IMR-90 (cell line): ENCODE results near the gene ADGRA1.

Experiments used
- BHLHE40 ChIP-seq: fragments of 150-350 bp; IDR thresholded peaks from 2 replicates; pipeline ENCODE4 v1.6.1; 2016; ENCODE audit warnings: mild to moderate bottlenecking, low read depth, low read length
- CEBPB ChIP-seq: IDR thresholded peaks from 2 replicates; pipeline ENCODE4 v1.6.1; 2012; ENCODE audit warnings: low read depth, low read length, improper control_type of control experiment
- FOS ChIP-seq: fragments of 150-350 bp; IDR thresholded peaks from 2 replicates; pipeline ENCODE4 v1.6.1; 2016; ENCODE audit warnings: low read depth, low read length
- POLR2A ChIP-seq: IDR thresholded peaks from 2 replicates; pipeline ENCODE4 v1.6.1; 2012; ENCODE audit warnings: mild to moderate bottlenecking, low read depth, low read length
- RAD21 ChIP-seq: IDR thresholded peaks from 2 replicates; pipeline ENCODE4 v1.6.1; 2012; ENCODE audit warnings: low read length, improper control_type of control experiment
- RCOR1 ChIP-seq: IDR thresholded peaks from 2 replicates; pipeline ENCODE4 v1.6.1; 2012; ENCODE audit warnings: mild to moderate bottlenecking, low read length, improper control_type of control experiment; ENCODE audit not compliant: insufficient replicate concordance
- RFX5 ChIP-seq: IDR thresholded peaks from 2 replicates; pipeline ENCODE4 v1.8.0; 2012; ENCODE audit warnings: low read depth, mild to moderate bottlenecking, low read length, moderate library complexity
- TF ChIP-seq, protein P1 (sequence below): conservative IDR thresholded peaks from 2 replicates; pipeline ENCODE4 v1.5.1; 2012; ENCODE audit warnings: mild to moderate bottlenecking, low read depth, low read length, improper control_type of control experiment
- TF ChIP-seq, protein P2 (sequence below): fragments of 150-350 bp; IDR thresholded peaks from 2 replicates; pipeline ENCODE4 v1.6.1; 2017; ENCODE audit warnings: mild to moderate bottlenecking, antibody characterized with exemption, low read length, low read depth

DNA sequence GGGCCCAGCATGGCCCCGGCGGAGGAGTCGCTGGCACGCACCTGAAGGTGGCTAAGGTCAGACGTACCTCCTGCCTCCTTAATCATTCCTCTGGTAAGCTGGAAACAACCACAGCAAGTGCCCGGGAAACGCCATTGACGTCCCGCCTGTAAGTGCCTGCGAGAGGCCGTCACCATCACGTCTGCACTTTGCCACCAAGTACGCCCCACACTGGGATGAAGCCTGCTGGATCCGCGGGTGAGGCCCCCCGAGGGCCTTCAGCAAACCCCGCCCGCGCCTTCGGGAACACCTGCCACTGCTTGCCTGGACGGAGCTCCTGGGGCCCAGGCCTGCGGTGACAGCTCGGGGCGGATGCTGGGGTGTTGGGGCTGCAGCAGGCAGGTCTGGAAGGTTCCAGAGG lies 12.5 kb downstream of the ADGRA1 start:
- TF ChIP-seq POLR2A (no peak), BHLHE40 (no peak), RCOR1 (no peak), FOS (no peak), RFX5 (no peak), RAD21 (no peak), CEBPB (no peak)
- TF ChIP-seq, protein P1, sequence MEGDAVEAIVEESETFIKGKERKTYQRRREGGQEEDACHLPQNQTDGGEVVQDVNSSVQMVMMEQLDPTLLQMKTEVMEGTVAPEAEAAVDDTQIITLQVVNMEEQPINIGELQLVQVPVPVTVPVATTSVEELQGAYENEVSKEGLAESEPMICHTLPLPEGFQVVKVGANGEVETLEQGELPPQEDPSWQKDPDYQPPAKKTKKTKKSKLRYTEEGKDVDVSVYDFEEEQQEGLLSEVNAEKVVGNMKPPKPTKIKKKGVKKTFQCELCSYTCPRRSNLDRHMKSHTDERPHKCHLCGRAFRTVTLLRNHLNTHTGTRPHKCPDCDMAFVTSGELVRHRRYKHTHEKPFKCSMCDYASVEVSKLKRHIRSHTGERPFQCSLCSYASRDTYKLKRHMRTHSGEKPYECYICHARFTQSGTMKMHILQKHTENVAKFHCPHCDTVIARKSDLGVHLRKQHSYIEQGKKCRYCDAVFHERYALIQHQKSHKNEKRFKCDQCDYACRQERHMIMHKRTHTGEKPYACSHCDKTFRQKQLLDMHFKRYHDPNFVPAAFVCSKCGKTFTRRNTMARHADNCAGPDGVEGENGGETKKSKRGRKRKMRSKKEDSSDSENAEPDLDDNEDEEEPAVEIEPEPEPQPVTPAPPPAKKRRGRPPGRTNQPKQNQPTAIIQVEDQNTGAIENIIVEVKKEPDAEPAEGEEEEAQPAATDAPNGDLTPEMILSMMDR = no peak
- TF ChIP-seq, protein P2, sequence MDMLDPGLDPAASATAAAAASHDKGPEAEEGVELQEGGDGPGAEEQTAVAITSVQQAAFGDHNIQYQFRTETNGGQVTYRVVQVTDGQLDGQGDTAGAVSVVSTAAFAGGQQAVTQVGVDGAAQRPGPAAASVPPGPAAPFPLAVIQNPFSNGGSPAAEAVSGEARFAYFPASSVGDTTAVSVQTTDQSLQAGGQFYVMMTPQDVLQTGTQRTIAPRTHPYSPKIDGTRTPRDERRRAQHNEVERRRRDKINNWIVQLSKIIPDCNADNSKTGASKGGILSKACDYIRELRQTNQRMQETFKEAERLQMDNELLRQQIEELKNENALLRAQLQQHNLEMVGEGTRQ = no peak
